GM23248 (cell line): ENCODE measurements around the gene R3HDM2. TPM values are rescaled to one million over a fixed set of nuclear protein-coding genes. Genes with fewer than 3 reads are reported as not detected.
"Not testable (repeated sequence)": the region's sequence is repeated elsewhere in the genome, so short reads cannot be mapped to it uniquely, and the experiment has no call there.

ENCODE experiments used
- DNase-seq: peaks from one replicate; pipeline ENCODE4 v3.0.0-alpha.2; 2015
- H2AFZ ChIP-seq: fragments of 200-600 bp; sonication (generic); 2 replicates; pipeline ENCODE4 v1.6.1; 2016; ENCODE audit warnings: antibody characterized with exemption
- H3F3A ChIP-seq: fragments of 200-600 bp; sonication (generic); 2 replicates; pipeline ENCODE4 v1.6.1; 2016; ENCODE audit warnings: mild to moderate bottlenecking, antibody characterized with exemption, mixed run types; ENCODE audit not compliant: insufficient read depth
- H3K27ac ChIP-seq: fragments of 200-600 bp; sonication (generic); 2 replicates; pipeline ENCODE4 v1.5.1; 2016; ENCODE audit warnings: mild to moderate bottlenecking
- H3K27me3 ChIP-seq: fragments of 200-600 bp; sonication (generic); replicated peaks from 2 replicates; pipeline ENCODE4 v1.6.1; 2016; ENCODE audit warnings: mild to moderate bottlenecking; ENCODE audit not compliant: insufficient read depth
- H3K36me3 ChIP-seq: fragments of 200-600 bp; sonication (generic); 2 replicates; pipeline ENCODE4 v1.6.1; 2016; ENCODE audit warnings: low read depth, mild to moderate bottlenecking
- H3K4me1 ChIP-seq: fragments of 200-600 bp; sonication (generic); 2 replicates; pipeline ENCODE4 v1.6.1; 2016; ENCODE audit warnings: mild to moderate bottlenecking; ENCODE audit not compliant: insufficient read depth
- H3K4me2 ChIP-seq: fragments of 200-600 bp; sonication (generic); one replicate; pipeline ENCODE4 v1.6.1; 2016; ENCODE audit warnings: mild to moderate bottlenecking; ENCODE audit not compliant: unreplicated experiment
- H3K4me3 ChIP-seq: fragments of 200-600 bp; sonication (generic); 2 replicates; pipeline ENCODE4 v1.5.1; 2016; ENCODE audit warnings: mild to moderate bottlenecking
- H3K79me2 ChIP-seq: fragments of 200-600 bp; sonication (generic); 2 replicates; pipeline ENCODE4 v1.6.1; 2016; ENCODE audit warnings: mild to moderate bottlenecking; ENCODE audit not compliant: insufficient read depth
- H3K9ac ChIP-seq: fragments of 200-600 bp; sonication (generic); 2 replicates; pipeline ENCODE4 v1.6.1; 2016; ENCODE audit warnings: mild to moderate bottlenecking
- H3K9me2 ChIP-seq: fragments of 200-600 bp; sonication (generic); 2 replicates; pipeline ENCODE4 v1.6.1; 2016; ENCODE audit warnings: mixed run types, mild to moderate bottlenecking, moderate library complexity; ENCODE audit not compliant: insufficient read depth
- H3K9me3 ChIP-seq: fragments of 200-600 bp; sonication (generic); one replicate; pipeline ENCODE4 v1.6.1; 2017; ENCODE audit warnings: low read depth
- H4K20me1 ChIP-seq: fragments of 200-600 bp; sonication (generic); 2 replicates; pipeline ENCODE4 v1.6.0; 2016; ENCODE audit not compliant: insufficient read depth
- EZH2 ChIP-seq: fragments of 200-600 bp; sonication (generic); IDR thresholded peaks from 2 replicates; pipeline ENCODE4 v1.6.1; 2018; ENCODE audit warnings: antibody characterized with exemption, mild to moderate bottlenecking; ENCODE audit not compliant: insufficient read depth, poor library complexity, severe bottlenecking
- EZH2phosphoT487 ChIP-seq: fragments of 200-600 bp; sonication (generic); IDR thresholded peaks from 2 replicates; pipeline ENCODE4 v1.6.1; 2018; ENCODE audit warnings: antibody characterized with exemption, moderate library complexity, mild to moderate bottlenecking, low read depth; ENCODE audit not compliant: insufficient read depth
- WGBS, 2 experiments: methylation state at CpG; one replicate each; pipeline ENCODE4 v1.1.6; 2015 to 2017; ENCODE audit warnings: low lambda C conversion rate in 2 of 2, low coverage in 1 of 2; ENCODE audit errors: missing lambda C conversion rate in 2 of 2; 5-methylcytosine and 5-hydroxymethylcytosine counted together
- in situ Hi-C: fragments of 300-500 bp; cut with MboI; formaldehyde crosslinking; loops from 2 replicates; pipeline ENCODE4 v1.15.0; 2020
- polyA plus RNA-seq: library from polyadenylated mRNA; unstranded; fragments of >200 nt; fragmentation: Nextera tagmentation; extraction: Ambion mirVana; gene quantifications from 2 replicates; pipeline ENCODE4 v1.2.1, GENCODE V29; 2016
- total RNA-seq: library from RNA; depleted of rRNA; stranded (reverse); fragments of >200 nt; shearing (Covaris generic); gene quantifications from 2 replicates; pipeline ENCODE4 v1.2.3, GENCODE V29; 2014

The R3HDM2 gene
- total and polyA plus RNA-seq, 2 experiments from 2014 or later: 16.9 to 17.0 TPM

- Histone ChIP-seq H3K9me3 (no peaks in the 10 kb centered on the region), H3K4me1 (peaks cover 8% of the 10 kb centered on the region; the same call in 1 of the 2 replicates), H3K36me3 (no peaks in the 10 kb centered on the region), H3K9me2 (no peaks in the 10 kb centered on the region), H3K4me3 (no peak overlapping the region), H3F3A (peaks cover 11% of the 10 kb centered on the region), H3K27ac (peak overlapping the region; percentile 81; the same call in 1 of the 2 replicates), H4K20me1 (no peaks in the 10 kb centered on the region), H3K4me2 (no peak overlapping the region), H3K79me2 (peaks cover 63% of the 10 kb centered on the region), H3K9ac (0 out of 2 replicates have a peak overlapping the region, but pooled peaks have one; percentile 92), H3K27me3 (no peaks in the 10 kb centered on the region), H2AFZ (no peak overlapping the region)
- no peak for DNase-seq
- TF ChIP-seq EZH2phosphoT487 (no peak), EZH2 (no peak)
- in situ Hi-C loops: no loop called here
- WGBS, 2 experiments: 72 to 73% methylated on average over 6 of the region's 6 CpGs
Observed at GRCh38 chr12:57428965-57429364, 1.9 kb downstream of the R3HDM2 start.

- H2AFZ ChIP-seq, DNase-seq, H3K4me1 ChIP-seq, H3K27ac ChIP-seq, H3K9me2 ChIP-seq, H3K27me3 ChIP-seq, in situ Hi-C loops, H3K36me3 ChIP-seq, H3K4me3 ChIP-seq, H3K9me3 ChIP-seq, H3K9ac ChIP-seq, H3K4me2 ChIP-seq, H4K20me1 ChIP-seq: not testable (repeated sequence)
- H3K79me2 ChIP-seq: peaks cover 83% of the 10 kb centered on the region
- WGBS, 2 experiments: 92 to 95% methylated on average over 10 of the region's 10 CpGs
- peaks cover 11% of the 10 kb centered on the region for H3F3A ChIP-seq
Observed at GRCh38 chr12:57426948-57427347, 3.9 kb downstream of the R3HDM2 start.

GRCh38 chr12:57420482-57420881 lies 10.4 kb downstream of the R3HDM2 start:
- Histone ChIP-seq H3F3A (peaks cover 4% of the 10 kb centered on the region; the same call in 1 of the 2 replicates), H3K9ac (no peak overlapping the region), H3K36me3 (no peaks in the 10 kb centered on the region), H3K79me2 (peaks cover 98% of the 10 kb centered on the region), H2AFZ (no peak overlapping the region), H3K4me1 (peaks cover 8% of the 10 kb centered on the region), H3K4me2 (no peak overlapping the region), H3K27me3 (no peaks in the 10 kb centered on the region), H4K20me1 (no peaks in the 10 kb centered on the region), H3K9me3 (no peaks in the 10 kb centered on the region), H3K9me2 (no peaks in the 10 kb centered on the region), H3K4me3 (no peak overlapping the region), H3K27ac (no peak overlapping the region)
- 95 to 99% methylated on average over 5 of the region's 5 CpGs for WGBS, 2 experiments
- TF ChIP-seq EZH2 (no peak), EZH2phosphoT487 (no peak)
- in situ Hi-C loops: no loop called here
- no peak for DNase-seq

- peaks cover 98% of the 10 kb centered on the region for H3K79me2 ChIP-seq
- H3K9me2 ChIP-seq: no peaks in the 10 kb centered on the region
- in situ Hi-C loops: no loop called here
- no peaks in the 10 kb centered on the region for H3K27me3 ChIP-seq
- H3K4me2 ChIP-seq: no peak overlapping the region
- H3F3A ChIP-seq: peaks cover 4% of the 10 kb centered on the region; the same call in 1 of the 2 replicates
- H3K9ac ChIP-seq: no peak overlapping the region
- no peaks in the 10 kb centered on the region for H3K9me3 ChIP-seq
- H3K4me3 ChIP-seq: no peak overlapping the region
- H3K27ac ChIP-seq: no peak overlapping the region
- DNase-seq: no peak
- TF ChIP-seq EZH2phosphoT487 (no peak), EZH2 (no peak)
- 90 to 100% methylated on average over 2 of the region's 2 CpGs for WGBS, 2 experiments
- H3K4me1 ChIP-seq: peaks cover 8% of the 10 kb centered on the region
- no peak overlapping the region for H2AFZ ChIP-seq
- no peaks in the 10 kb centered on the region for H3K36me3 ChIP-seq
- H4K20me1 ChIP-seq: no peaks in the 10 kb centered on the region
Observed at GRCh38 chr12:57419495-57419894, 11.3 kb downstream of the R3HDM2 start.

DNA sequence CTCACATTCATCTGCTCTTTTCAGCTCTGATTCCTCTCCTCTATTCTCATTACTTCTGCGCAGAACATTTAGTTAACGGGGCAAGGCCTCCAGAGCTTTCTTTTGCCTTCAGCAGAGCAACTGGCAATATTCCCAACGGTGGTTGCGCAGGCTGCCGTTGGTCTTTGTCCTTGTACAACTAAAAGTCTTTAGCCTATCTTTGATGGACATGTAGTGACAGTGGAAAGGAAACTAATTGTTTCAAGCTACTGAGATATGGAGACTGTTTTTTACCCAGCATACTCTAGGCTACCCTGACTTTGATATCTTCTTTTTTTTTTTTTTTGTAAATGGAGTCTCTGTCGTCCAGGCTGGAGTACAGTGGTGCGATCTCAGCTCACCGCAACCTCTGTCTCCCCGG lies 12.6 kb downstream of the R3HDM2 start:
- Histone ChIP-seq H3K4me3 (no peak overlapping the region), H3K4me1 (peaks cover 8% of the 10 kb centered on the region), H3K9me3 (no peaks in the 10 kb centered on the region), H3K9ac (no peak overlapping the region), H3K27ac (no peak overlapping the region), H4K20me1 (no peaks in the 10 kb centered on the region), H3K4me2 (no peak overlapping the region), H3K79me2 (peaks cover 98% of the 10 kb centered on the region), H3K9me2 (no peaks in the 10 kb centered on the region), H3F3A (peaks cover 4% of the 10 kb centered on the region; the same call in 1 of the 2 replicates), H3K27me3 (no peaks in the 10 kb centered on the region), H2AFZ (no peak overlapping the region), H3K36me3 (no peaks in the 10 kb centered on the region)
- TF ChIP-seq EZH2phosphoT487 (no peak), EZH2 (no peak)
- in situ Hi-C loops: no loop called here
- WGBS, 2 experiments: 96 to 99% methylated on average over 9 of the region's 9 CpGs
- DNase-seq: no peak
